ENCODE data around the gene RPP14.

The RPP14 gene

GRCh38 chr3:58322793-58323192 is 16.7 kb downstream of the RPP14 start:
- 96% methylated on average over 1 of the region's 1 CpG for WGBS
- Histone ChIP-seq H3K36me3 (ENCODE audit: insufficient read depth, low read length) (peaks cover 21% of the 10 kb centered on the region), H3K9me3 (ENCODE audit: insufficient read depth, low read depth, low read length) (no peaks in the 10 kb centered on the region), H3K27ac (ENCODE audit: low read depth, low read length) (no peak overlapping the region), H3K4me3 (ENCODE audit: low read length) (no peak overlapping the region), H3K4me1 (ENCODE audit: insufficient read depth, low read length) (peaks cover 22% of the 10 kb centered on the region), H3K27me3 (ENCODE audit: insufficient read depth, low read length) (no peaks in the 10 kb centered on the region), H3K9ac (ENCODE audit: low read depth, low read length) (no peak overlapping the region)

DNA sequence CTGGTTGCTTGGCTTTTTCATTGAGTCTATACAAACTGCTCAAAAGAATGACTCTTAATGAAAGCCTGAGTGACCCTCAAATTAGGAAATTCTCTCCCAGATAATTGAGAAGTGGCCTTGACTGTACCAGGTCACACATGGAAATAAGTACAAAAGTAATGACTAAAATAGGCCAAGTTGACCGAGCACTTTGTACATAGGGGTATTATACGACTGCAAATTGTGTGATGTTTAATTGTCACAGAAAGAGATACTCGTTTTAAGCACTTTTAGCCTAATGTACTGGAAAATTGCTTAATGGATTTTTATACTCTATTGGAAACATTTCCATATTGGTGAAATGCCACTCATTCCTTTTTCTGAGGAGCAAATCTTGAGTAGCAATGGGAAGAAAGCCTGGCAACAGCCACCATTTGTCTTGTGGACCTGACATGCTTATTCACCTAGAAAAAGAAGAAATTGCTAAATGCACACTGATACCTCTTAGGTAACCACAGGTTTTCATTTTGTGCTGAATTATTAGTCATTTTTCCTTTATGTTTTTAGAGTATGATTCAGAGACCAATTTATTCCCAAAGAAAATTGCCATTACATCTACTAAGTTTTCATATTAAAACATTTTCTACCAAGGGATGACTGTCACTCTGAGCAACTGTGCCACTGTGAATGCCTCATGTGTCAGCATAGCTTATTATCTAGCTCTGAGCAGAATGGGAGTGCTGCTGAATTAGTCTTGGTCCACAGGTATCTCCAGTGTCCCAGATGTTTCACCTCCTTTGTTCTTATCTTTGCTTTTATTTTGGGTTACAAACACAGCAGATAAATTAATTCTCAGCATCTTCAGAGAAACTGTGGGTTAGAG is 17.7 kb downstream of the RPP14 start:
- peaks cover 13% of the 10 kb centered on the region for H3K36me3 ChIP-seq (ENCODE audit: insufficient read depth, low read length)
- H3K9ac ChIP-seq (ENCODE audit: low read depth, low read length): no peak overlapping the region
- H3K4me3 ChIP-seq (ENCODE audit: low read length): no peak overlapping the region
- no peaks in the 10 kb centered on the region for H3K9me3 ChIP-seq (ENCODE audit: insufficient read depth, low read depth, low read length)
- H3K27me3 ChIP-seq (ENCODE audit: insufficient read depth, low read length): no peaks in the 10 kb centered on the region
- H3K27ac ChIP-seq (ENCODE audit: low read depth, low read length): no peak overlapping the region
- 96% methylated on average over 3 of the region's 3 CpGs for WGBS
- H3K4me1 ChIP-seq (ENCODE audit: insufficient read depth, low read length): peaks cover 22% of the 10 kb centered on the region

DNA sequence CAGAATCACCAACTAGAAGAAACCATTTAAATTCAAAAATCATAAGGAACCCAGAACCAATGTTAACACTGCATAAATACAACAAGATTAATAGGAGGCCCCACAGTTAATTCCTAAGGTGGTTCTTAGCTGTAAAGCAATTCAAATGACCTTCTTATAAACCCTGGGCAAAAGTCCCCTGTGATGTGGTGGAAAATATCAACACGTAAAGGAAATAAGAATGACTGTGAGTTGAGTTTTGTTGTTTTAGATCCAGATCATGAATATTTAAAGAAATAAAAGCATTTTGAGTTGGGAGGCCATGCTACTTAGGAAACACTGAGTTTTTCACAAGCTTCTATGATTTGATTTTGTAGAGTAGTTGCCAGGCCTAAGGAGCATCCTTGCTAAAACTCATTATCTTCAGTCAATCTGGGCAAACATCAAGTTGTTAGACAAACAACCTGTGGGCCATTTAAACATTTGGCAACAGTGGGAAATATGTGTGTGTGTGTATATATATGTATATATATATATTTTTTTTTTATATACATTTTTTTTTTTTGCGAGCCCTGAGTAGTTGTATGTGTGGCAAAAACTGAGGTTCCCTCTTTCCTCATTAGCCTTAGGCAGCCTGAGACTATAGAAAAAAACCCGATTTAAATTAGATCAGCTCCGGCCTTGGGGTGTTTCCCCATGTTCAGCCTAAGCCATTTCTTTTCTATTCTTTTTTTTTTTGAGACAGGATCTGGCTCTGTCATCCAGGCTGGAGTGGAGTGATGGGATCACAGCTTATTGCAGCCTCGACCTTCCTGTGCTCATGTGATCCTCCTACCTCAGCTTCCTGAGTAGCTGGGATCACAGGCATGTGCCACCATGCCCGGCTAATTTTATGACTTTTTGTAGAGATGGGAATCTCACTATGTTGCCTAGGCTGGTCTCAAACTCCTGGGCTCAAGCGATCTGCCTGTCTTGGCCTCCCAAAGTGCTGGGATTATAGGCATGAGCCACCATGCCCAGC is 18.6 kb downstream of the RPP14 start:
- 96% methylated on average over 6 of the region's 7 CpGs for WGBS
- H3K4me3 ChIP-seq (ENCODE audit: low read length): no peak overlapping the region
- H3K9ac ChIP-seq (ENCODE audit: low read depth, low read length): no peak overlapping the region
- no peaks in the 10 kb centered on the region for H3K9me3 ChIP-seq (ENCODE audit: insufficient read depth, low read depth, low read length)
- no peaks in the 10 kb centered on the region for H3K27me3 ChIP-seq (ENCODE audit: insufficient read depth, low read length)
- H3K27ac ChIP-seq (ENCODE audit: low read depth, low read length): no peak overlapping the region
- H3K36me3 ChIP-seq (ENCODE audit: insufficient read depth, low read length): peaks cover 3% of the 10 kb centered on the region
- peaks cover 22% of the 10 kb centered on the region for H3K4me1 ChIP-seq (ENCODE audit: insufficient read depth, low read length)

DNA sequence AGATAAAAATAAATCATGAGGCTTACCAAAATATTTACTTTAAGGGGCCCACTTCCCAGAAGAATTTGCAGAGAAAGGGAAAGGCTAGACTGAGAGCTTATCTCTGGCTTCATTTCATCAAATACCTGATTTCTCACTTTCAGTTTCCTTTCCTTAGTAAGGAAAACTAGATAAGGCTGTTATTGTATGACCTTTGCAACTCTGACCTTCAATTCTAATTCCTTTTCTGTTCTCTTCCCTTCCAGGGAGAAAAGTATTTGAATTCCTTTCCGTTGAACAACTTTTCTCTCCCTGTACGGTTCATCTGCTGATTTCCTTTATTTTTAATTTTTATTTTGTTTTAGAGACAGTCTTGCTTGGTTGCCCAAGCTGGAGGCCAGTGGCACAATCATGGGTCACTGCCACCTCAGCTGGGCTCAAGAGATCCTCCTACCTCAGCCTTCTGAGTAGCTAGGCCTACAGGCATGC is 19.5 kb downstream of the RPP14 start:
- Histone ChIP-seq H3K27ac (ENCODE audit: low read depth, low read length) (no peak overlapping the region), H3K9ac (ENCODE audit: low read depth, low read length) (no peak overlapping the region), H3K36me3 (ENCODE audit: insufficient read depth, low read length) (no peaks in the 10 kb centered on the region; the same call in 1 of the 2 replicates), H3K4me3 (ENCODE audit: low read length) (no peak overlapping the region), H3K27me3 (ENCODE audit: insufficient read depth, low read length) (no peaks in the 10 kb centered on the region), H3K4me1 (ENCODE audit: insufficient read depth, low read length) (peaks cover 22% of the 10 kb centered on the region), H3K9me3 (ENCODE audit: insufficient read depth, low read depth, low read length) (no peaks in the 10 kb centered on the region)
- 100% methylated on average over 1 of the region's 2 CpGs for WGBS

DNA sequence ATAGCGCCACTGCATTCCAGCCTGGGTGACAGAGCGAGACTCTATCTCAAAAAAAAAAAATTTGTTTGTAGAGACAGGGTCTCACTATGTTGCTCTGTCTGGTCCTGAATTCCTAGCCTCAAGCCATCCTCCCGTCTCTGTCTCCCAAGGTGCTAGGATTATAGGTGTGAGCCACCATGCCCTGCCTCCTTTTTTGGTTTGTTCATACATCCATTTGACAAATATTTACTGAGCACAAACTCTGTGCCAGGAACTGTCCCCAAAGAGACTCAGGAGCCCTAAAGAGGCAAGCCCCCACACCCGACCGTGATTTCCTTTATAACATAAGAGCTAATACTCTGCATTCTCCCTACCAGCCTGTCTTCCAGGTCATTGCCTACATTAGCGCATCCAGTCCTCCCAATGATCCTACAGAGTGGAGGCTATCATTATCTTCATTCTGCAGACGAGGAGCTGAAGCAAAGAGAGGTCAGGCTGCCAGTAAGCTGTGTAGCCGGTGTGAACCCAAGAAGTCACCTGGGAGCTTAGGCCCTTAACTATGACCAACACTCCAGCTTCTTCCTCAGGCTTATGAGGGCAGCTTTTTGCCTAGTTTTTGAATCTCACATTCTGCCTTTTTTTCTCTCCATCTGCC is 20.3 kb downstream of the RPP14 start:
- Histone ChIP-seq H3K27ac (ENCODE audit: low read depth, low read length) (no peak overlapping the region), H3K36me3 (ENCODE audit: insufficient read depth, low read length) (no peaks in the 10 kb centered on the region; the same call in 1 of the 2 replicates), H3K9ac (ENCODE audit: low read depth, low read length) (no peak overlapping the region), H3K9me3 (ENCODE audit: insufficient read depth, low read depth, low read length) (no peaks in the 10 kb centered on the region), H3K4me1 (ENCODE audit: insufficient read depth, low read length) (peaks cover 18% of the 10 kb centered on the region), H3K27me3 (ENCODE audit: insufficient read depth, low read length) (no peaks in the 10 kb centered on the region), H3K4me3 (ENCODE audit: low read length) (no peak overlapping the region)
- 95% methylated on average over 8 of the region's 8 CpGs for WGBS

DNA sequence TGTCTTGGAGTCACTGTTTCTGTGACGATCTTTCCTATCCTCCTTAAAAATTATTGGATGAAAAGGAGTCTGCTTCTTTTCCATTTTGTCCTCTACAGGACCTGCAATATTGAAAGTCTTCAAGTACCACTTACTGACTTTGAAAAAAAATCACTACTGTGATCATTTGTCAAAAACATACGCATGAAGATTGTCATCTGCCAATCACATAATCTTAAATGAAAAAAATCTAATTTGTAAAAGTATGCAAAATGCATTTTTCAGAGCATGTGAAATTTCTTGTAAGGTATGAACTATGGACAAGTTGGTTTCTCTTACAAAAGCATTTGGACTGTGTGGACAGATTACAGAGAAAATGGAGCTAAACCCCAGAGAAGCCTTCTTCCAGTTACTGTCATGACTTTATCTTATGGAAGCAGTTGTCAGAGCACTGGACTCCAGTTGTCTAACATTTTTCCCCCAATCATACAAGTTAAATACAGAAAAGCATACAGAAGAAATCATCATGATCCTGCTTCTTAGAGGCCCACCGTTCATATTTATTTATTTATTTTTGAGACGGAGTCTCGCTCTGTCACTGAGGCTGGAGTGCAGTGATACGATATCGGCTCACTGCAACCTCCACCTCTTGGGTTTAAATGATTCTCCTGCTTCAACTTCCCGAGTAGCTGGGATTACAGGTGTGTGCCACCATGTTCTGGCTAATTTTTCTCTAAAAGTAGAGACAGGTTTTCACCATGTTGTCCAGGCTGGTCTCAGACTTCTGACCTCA is 23.3 kb downstream of the RPP14 start:
- Histone ChIP-seq H3K27ac (ENCODE audit: low read depth, low read length) (no peak overlapping the region), H3K36me3 (ENCODE audit: insufficient read depth, low read length) (no peaks in the 10 kb centered on the region), H3K4me1 (ENCODE audit: insufficient read depth, low read length) (peaks cover 9% of the 10 kb centered on the region)

GRCh38 chr3:58329922-58330413 is 23.9 kb downstream of the RPP14 start:
- H3K27me3 ChIP-seq (ENCODE audit: insufficient read depth, low read length): peaks cover 23% of the 10 kb centered on the region
- H3K27ac ChIP-seq (ENCODE audit: low read depth, low read length): no peak overlapping the region
- H3K9me3 ChIP-seq (ENCODE audit: insufficient read depth, low read depth, low read length): no peaks in the 10 kb centered on the region
- peaks cover 12% of the 10 kb centered on the region for H3K4me1 ChIP-seq (ENCODE audit: insufficient read depth, low read length)
- no peaks in the 10 kb centered on the region for H3K36me3 ChIP-seq (ENCODE audit: insufficient read depth, low read length)
- no peak overlapping the region for H3K4me3 ChIP-seq (ENCODE audit: low read length)
- H3K9ac ChIP-seq (ENCODE audit: low read depth, low read length): no peak overlapping the region
- 92% methylated on average over 4 of the region's 5 CpGs for WGBS

More for the DNA sequence above, 23.3 kb downstream of the RPP14 start:
- H3K4me3 ChIP-seq (ENCODE audit: low read length): no peak overlapping the region
- H3K9ac ChIP-seq (ENCODE audit: low read depth, low read length): no peak overlapping the region
- H3K9me3 ChIP-seq (ENCODE audit: insufficient read depth, low read depth, low read length): no peaks in the 10 kb centered on the region
- H3K27me3 ChIP-seq (ENCODE audit: insufficient read depth, low read length): peaks cover 19% of the 10 kb centered on the region
- 97% methylated on average over 8 of the region's 8 CpGs for WGBS

- no peaks in the 10 kb centered on the region for H3K36me3 ChIP-seq (ENCODE audit: insufficient read depth, low read length)
- H3K4me3 ChIP-seq (ENCODE audit: low read length): no peak overlapping the region
- WGBS: 96% methylated on average over 4 of the region's 4 CpGs
- H3K27me3 ChIP-seq (ENCODE audit: insufficient read depth, low read length): peaks cover 23% of the 10 kb centered on the region
- peaks cover 19% of the 10 kb centered on the region for H3K4me1 ChIP-seq (ENCODE audit: insufficient read depth, low read length)
- no peak overlapping the region for H3K27ac ChIP-seq (ENCODE audit: low read depth, low read length)
- H3K9ac ChIP-seq (ENCODE audit: low read depth, low read length): no peak overlapping the region
- no peaks in the 10 kb centered on the region for H3K9me3 ChIP-seq (ENCODE audit: insufficient read depth, low read depth, low read length)
These were observed 25.6 kb downstream of the RPP14 start for GRCh38 chr3:58331593-58332152.

DNA sequence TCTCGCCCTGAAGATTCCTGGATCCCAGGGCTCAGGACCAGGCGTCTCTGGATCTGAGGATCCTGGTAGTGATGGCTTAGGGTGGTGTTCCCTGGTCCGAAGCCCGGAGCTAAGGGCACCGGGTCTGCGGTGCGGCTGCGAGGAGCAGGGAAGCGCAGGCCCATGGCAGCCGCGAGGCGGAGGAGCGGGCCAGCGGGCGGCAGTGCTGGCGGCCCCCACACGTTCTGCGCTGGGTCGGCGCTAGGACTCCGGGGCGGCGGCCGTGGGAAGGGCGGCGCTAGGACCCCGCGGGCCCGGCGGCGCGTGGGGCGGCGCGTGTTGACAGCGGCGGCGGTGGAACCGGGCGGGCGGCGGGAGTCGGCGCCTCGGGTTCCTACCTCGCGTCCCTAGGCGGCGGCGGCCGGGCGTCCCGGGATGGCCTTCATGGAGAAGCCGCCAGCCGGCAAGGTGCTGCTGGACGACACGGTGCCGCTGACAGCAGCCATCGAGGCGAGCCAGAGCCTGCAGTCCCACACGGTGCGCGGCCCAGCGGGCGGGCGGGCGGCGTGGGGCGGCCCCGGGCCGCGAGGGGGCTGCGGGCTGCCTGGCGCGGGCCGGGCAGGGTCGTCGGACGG is 26.6 kb downstream of the RPP14 start, which contains the start of gene PXK:
PXK (plus strand) TSS at position 318 of the 614 bp plus-strand sequence; CDS start at position 415, 97 bp downstream.
- H3K27me3 ChIP-seq (ENCODE audit: insufficient read depth, low read length): peaks cover 23% of the 10 kb centered on the region
- H3K4me1 ChIP-seq (ENCODE audit: insufficient read depth, low read length): peaks cover 19% of the 10 kb centered on the region
- no peak within 1 kb of the TSS for H3K27ac ChIP-seq (ENCODE audit: low read depth, low read length)
- H3K9ac ChIP-seq (ENCODE audit: low read depth, low read length): peak within 1 kb of the TSS; percentile 45
- no peaks in the 10 kb centered on the region for H3K9me3 ChIP-seq (ENCODE audit: insufficient read depth, low read depth, low read length)
- 1% methylated on average over 79 of the region's 79 CpGs for WGBS
- no peaks in the 10 kb centered on the region for H3K36me3 ChIP-seq (ENCODE audit: insufficient read depth, low read length)
- peak within 1 kb of the TSS; percentile 58 for H3K4me3 ChIP-seq (ENCODE audit: low read length)

Data from HUES64 (cell line).